ENCODE results near the gene BTK.
"Not testable (repeated sequence)": the region's sequence is repeated elsewhere in the genome, so short reads cannot be mapped to it uniquely, and the experiment has no call there.

BTK gene

GRCh38 chrX:101337776-101338271 lies 48.2 kb downstream of the BTK start:
- DNase-seq (ENCODE audit: low read depth) = no peak

- not testable (repeated sequence) for DNase-seq (ENCODE audit: low read depth)
These were observed 51.7 kb downstream of the BTK start for GRCh38 chrX:101334310-101334709.

GRCh38 chrX:101326600-101326999 lies 59.4 kb downstream of the BTK start:
- not testable (repeated sequence) for DNase-seq (ENCODE audit: low read depth)

GRCh38 chrX:101303790-101304189 lies 82.2 kb downstream of the BTK start:
- DNase-seq (ENCODE audit: low read depth) = no peak

All from fibroblast of the conjunctiva (primary cell).